Transverse colon (tissue), 4 donors: ENCODE measurements around the gene CSNK1D.

Experiments used
- CTCF ChIP-seq, 5 experiments: fragments of 200-600 bp in 3 of 5; fragments of 450-650 bp in 2 of 5; sonication (generic) in 3 of 5; IDR thresholded peaks; 1 replicate in 2 of 5; 2 replicates in 3 of 5; pipeline ENCODE4 v1.5.1; 2016 to 2017; ENCODE audit warnings: antibody characterized with exemption in 5 of 5, inconsistent platforms in 3 of 5, mild to moderate bottlenecking in 2 of 5, moderate library complexity in 1 of 5
- EP300 ChIP-seq: sonication (generic); formaldehyde crosslinking; IDR thresholded peaks from one replicate; pipeline ENCODE4 v1.6.1; 2017; ENCODE audit warnings: antibody characterized with exemption, low read depth
- POLR2A ChIP-seq: fragments of 450-650 bp; IDR thresholded peaks from one replicate; pipeline ENCODE4 v1.6.1; 2016; ENCODE audit warnings: antibody characterized with exemption, mild to moderate bottlenecking, moderate library complexity
- POLR2AphosphoS5 ChIP-seq, 3 donors: sonication (generic); formaldehyde crosslinking; IDR thresholded peaks; one replicate each; pipeline ENCODE4 v1.6.1; 2016; ENCODE audit warnings: antibody characterized with exemption in 3 of 3

DNA sequence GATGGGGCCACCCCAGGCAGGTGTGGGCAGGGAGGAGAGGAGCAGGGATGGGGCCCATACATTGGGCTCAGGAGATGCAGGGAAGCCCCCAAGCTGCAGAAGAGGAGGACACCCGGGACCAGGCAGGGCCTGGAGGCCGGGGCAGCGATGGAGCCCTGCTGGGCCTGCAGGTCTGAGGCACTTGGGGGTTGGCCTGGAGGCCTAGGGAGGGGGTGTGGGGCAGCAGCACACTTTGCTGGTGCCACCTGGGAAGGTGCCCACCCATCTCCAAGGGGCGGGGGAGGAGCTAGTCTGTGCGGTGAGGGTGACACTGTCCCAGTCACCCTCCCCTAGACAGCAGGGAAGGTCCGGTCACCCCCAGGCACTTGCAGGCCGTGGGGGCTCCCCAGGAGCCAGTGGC, 54.4 kb downstream of the CSNK1D start:
- TF ChIP-seq CTCF (IDR thresholded peaks at IDR 0.05) (no peak), POLR2A (no peak), EP300 (no peak), POLR2AphosphoS5 (IDR thresholded peaks at IDR 0.05) (no peak)
